ENCODE results near the gene MASP2.
"Not testable (repeated sequence)": the region's sequence is repeated elsewhere in the genome, so short reads cannot be mapped to it uniquely, and the experiment has no call there.

MASP2 gene

DNA sequence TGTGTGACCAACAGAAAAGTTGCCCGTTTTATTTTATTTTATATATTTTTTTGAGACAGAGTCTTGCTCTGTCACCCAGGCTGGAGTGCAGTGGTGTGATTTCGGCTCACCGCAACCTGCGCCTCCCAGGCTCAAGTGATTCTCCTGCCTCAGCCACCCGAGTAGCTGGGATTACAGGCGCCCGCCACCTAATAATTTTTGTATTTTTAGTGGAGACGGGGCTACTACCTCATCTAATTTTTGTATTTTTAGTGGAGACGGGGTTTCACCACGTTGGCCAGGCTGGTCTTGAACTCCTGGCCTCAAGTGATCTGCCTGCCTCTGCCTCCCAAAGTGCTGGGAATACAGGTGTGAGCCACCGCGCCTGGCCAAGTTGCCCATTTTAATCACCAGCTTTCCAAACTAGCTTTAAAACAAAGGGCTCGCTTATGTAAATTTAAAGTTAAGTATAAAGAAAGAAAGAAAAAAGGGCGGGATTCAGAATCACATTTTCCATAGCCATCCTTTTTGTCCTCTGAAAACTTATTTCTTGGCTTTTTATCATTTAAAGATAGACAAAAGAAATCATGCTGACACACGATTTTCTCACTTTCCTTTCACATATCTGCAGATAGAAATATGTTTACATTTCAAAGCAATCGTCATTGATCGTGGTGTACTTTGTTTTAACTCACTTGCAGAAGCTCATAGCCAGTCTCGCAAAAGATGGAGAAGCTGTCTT, 9.9 kb downstream of the MASP2 start:
- not testable (repeated sequence) for DNase-seq

- no peak for DNase-seq
Observed at GRCh38 chr1:11031624-11032262, 15.3 kb downstream of the MASP2 start.

DNA sequence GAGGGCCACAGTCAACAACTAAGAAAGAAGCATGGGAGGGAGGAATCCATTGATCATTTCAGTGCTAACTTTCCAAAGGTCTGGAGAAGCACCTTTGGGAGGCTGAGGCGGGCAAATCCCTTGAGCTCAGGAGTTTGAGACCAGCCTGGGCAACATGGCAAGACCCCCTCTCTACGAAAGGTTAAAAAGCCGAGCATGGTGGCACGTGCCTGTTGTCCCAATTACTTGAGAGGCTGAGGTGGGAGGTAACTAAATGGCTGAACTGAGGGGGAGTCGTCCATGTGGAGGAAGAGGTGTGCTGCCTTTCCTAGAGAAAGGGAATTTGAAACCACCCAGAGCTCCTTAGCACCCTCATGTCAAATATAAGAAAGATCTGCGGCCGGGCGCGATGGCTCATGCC, 16.2 kb downstream of the MASP2 start:
- DNase-seq: no peak

- no peak for DNase-seq
Observed at GRCh38 chr1:11028018-11028417, 19.0 kb downstream of the MASP2 start.

GRCh38 chr1:11027316-11027715, 19.7 kb downstream of the MASP2 start:
- DNase-seq: no peak

GRCh38 chr1:11026903-11027302, 20.1 kb downstream of the MASP2 start:
- DNase-seq: no peak

DNA sequence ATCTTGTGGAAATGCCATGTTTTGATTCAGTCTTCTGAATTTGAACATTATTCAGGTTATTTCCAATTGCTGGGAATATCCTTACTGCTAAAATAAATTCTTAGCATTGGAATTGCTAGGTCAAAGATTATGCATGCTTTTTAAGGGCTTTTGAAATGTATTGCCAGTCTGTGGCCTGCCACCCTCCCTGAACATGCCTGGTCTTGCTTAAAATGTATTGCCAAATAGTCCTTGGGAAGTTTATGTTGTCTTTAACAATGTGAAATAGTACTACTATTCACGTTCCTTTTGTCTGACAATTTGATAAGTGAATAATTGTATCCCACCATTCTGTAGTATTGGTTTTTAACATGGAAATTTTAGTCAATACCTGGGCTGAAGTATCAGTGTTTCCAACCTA, 21.0 kb downstream of the MASP2 start:
- DNase-seq: no peak

DNA sequence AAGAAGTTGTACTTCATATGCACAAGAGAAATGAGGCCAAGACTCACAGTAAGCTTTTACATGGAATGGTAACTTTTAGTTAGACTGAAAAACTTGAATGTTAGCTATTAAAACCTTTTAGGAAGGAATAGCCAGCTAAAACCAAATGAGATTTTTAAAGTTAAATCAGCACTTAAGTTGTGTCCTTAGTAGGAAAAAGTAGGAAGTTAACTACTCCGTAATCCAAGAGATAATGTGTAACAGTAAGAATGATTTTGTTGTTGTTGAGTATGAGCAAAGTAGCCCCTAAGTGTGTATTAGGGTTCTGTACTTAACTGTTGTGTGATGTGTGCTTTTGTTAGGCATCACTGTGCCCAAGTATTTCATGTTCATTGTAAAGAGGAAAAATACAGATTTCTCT, 21.4 kb downstream of the MASP2 start:
- no peak for DNase-seq

GRCh38 chr1:11024874-11025203, 22.2 kb downstream of the MASP2 start:
- no peak for DNase-seq

DNA sequence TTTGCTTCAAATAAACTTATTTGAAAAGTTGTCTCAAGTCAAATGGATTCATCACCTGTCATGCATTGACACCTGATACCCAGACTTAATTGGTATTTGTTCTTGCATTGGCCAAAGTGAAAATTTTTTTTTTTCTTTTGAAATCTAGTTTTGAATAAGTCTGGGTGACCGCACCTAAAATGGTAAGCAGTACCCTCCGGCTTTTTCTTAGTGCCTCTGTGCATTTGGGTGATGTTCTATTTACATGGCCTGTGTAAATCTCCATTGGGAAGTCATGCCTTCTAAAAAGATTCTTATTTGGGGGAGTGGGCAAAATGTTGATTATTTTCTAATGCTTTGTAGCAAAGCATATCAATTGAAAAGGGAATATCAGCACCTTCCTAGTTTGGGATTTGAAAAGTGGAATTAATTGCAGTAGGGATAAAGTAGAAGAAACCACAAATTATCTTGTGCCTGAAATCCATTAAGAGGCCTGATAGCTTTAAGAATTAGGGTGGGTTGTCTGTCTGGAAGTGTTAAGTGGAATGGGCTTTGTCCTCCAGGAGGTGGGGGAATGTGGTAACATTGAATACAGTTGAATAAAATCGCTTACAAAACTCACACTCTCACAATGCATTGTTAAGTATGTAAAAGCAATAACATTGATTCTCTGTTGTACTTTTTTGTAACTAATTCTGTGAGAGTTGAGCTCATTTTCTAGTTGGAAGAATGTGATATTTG, 22.7 kb downstream of the MASP2 start:
- no peak for DNase-seq

DNA sequence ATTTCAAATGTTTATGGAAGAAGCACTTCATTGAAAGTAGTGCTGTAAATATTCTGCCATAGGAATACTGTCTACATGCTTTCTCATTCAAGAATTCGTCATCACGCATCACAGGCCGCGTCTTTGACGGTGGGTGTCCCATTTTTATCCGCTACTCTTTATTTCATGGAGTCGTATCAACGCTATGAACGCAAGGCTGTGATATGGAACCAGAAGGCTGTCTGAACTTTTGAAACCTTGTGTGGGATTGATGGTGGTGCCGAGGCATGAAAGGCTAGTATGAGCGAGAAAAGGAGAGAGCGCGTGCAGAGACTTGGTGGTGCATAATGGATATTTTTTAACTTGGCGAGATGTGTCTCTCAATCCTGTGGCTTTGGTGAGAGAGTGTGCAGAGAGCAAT, 23.8 kb downstream of the MASP2 start:
- no peak for DNase-seq

- no peak for DNase-seq
Observed at GRCh38 chr1:11019971-11020370, 27.1 kb downstream of the MASP2 start.

DNA sequence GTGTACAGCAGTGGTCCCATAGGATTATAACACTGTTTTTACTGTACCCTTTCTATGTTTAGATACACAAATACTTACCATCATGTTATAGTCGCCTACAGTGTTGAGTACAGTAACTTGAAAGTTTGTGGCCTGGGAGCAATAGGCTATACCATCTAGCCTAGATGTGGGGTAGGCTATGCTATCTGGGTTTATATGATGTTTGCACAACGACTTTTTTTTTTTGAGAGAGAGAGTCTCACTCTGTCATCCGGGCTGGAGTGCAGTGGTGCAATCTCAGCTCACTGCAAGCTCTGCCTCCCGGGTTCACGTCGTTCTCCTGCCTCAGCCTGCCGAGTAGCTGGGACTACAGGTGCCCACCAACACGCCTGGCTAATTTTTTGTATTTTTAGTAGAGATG, 27.7 kb downstream of the MASP2 start:
- DNase-seq: not testable (repeated sequence)

DNA sequence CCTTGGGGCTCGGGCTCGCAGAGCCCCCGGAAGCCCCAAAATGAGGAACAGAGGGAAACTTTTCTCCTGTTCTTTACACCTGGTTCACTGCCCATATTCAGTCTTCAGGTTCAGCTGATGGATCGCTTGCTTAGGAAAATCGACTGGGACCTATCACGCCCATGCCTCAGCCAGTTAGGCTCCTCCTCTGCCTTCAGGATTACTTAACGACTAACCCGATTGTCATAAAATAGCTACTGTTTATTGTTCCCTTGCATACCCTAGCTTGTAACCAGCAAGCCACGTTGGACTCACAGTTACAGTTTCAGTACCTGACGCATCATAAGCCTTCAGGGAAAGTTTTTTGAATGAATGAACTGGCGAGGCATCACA, 33.9 kb downstream of the MASP2 start:
- no peak for DNase-seq

DNA sequence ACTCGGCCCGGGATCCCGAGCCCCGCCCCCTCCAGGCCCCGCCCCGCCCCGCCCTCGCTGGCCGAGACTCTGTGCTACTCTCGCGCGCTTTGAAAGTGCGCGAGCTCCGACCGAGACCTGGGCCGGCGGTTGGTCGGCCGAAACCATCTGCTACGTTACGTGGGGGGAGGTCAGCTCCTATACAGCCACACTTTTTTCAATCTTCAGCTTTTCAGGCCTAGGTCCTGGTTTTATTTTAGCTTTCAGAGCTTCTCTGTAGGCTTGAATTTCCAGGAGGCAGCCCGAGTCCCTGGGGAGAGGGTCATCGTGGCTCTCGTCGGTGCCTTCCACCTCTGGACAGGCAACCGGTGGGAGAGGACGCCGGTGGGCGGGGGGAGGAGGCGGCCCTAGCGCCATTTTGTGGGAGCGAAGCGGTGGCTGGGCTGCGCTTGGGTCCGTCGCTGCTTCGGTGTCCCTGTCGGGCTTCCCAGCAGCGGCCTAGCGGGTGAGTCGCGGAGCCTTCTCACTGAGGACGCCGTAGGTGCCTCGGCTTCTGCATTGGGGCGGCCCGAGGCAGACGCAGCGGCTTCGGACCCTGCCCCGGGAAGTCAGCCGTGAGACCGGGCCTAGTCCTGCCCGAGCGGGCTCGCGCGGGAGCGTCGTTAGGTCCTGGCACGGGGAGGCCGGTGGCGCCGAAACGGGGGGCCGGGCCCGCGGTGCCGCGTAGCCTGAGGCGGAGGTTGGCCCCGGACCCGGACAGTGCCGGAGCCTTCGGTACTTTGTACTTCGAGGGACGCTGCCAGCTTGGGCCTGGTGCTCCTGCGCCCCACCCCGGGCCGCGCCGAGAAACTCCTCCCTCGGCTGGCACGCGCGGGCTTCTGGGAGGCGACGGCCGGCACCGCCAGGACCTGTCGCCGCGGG, 34.5 kb downstream of the MASP2 start, which contains the start of gene TARDBP:
TSS of gene TARDBP (plus strand) at position 395 of the 900 bp plus-strand sequence. CDS start 1,074 bp downstream, outside the sequence.
- peak; percentile 95 for DNase-seq

DNA sequence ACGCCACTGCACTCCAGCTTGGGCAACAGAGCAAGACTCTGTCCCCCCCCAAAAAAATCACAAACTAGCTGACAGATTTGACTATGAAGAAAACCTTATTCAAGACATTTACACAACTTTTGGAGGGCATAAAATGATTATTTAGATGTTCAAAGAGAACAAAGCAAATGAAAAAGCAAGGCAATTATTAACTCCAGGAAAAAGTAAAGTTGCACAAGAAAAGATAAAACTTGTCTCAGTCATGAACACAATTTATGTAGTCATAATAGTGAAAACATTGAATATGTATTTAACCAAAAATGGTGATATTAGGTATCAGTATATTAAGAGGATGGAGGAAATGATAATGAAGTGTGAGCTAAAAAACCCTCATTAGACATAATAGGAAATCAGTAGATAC, 46.5 kb downstream of the MASP2 start:
- DNase-seq: no peak

GRCh38 chr1:10996100-10996499, 50.9 kb downstream of the MASP2 start:
- DNase-seq: no peak

GRCh38 chr1:10992864-10993263, 54.2 kb downstream of the MASP2 start:
- no peak for DNase-seq

- not testable (repeated sequence) for DNase-seq
Observed at GRCh38 chr1:10992004-10992403, 55.0 kb downstream of the MASP2 start.

DNA sequence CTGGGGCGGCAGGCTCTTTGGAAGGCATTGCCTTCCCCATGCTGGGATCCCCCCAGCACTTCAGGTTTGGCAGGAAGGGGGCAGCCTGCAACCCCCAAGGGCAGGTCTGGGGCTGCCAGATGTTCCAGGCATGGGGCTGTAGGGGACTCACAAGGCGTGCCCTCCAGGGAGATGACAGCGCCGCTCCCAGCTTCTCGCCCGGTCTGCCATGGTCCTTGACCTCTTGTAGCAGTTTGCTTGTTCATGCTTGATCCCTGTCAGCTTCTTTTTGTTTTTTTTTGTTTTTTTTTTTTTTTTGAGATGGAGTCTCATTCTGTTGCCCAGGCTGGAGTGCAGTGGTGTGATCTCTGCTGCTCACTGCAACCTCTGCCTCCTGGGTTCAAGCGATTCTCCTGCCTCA, 56.2 kb downstream of the MASP2 start:
- no peak for DNase-seq

DNA sequence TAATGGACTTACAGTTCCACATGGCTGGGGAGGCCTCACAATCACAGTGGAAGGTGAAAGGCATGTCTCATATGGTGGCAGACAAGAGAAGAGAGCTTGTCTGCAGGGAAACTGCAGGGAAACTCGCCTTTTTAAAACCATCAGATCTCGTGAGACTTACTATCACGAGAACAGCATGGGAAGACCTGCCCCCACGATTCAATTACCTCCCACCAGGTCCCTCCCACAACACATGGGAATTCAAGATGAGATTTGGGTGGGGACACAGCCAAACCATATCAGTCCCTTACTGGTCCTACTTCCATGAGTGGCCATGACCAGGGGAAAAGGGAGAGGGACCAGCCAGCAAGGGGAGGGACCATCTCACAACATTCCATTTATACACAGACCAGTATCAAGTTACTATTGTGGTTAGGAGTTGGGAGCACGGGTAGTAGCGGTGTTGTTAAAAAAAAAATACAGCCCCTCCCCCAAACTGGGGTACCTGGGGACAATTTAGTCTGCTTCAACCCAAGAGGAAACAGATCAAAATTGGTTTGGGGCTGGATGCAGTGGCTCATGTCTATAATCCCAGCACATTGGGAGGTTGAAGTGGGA, 57.0 kb downstream of the MASP2 start:
- not testable (repeated sequence) for DNase-seq

DNA sequence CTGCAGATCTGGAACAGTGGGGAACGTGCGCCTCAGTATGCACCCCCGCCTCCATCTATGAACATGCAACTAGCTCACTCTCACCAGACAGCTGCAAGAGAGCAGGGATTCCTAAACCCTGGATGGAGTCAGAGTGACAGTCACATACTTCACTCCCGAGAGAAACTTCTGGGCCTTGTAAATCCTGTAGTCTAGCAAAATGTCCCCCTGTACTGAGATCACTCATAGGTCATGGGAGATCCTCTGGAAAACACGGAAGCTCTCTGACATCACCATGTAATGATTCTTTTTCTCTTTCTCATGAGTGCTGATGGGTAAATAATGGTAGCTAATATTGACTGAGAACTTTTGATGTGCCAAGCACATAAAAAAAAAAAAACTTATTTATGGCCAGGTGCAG, 57.9 kb downstream of the MASP2 start:
- DNase-seq: no peak

Measured in kidney glomerular epithelial cell (primary cell).